Measurements from ENCODE around the gene NEU4.
"Not testable (repeated sequence)": the region's sequence is repeated elsewhere in the genome, so short reads cannot be mapped to it uniquely, and the experiment has no call there.

The NEU4 gene

DNA sequence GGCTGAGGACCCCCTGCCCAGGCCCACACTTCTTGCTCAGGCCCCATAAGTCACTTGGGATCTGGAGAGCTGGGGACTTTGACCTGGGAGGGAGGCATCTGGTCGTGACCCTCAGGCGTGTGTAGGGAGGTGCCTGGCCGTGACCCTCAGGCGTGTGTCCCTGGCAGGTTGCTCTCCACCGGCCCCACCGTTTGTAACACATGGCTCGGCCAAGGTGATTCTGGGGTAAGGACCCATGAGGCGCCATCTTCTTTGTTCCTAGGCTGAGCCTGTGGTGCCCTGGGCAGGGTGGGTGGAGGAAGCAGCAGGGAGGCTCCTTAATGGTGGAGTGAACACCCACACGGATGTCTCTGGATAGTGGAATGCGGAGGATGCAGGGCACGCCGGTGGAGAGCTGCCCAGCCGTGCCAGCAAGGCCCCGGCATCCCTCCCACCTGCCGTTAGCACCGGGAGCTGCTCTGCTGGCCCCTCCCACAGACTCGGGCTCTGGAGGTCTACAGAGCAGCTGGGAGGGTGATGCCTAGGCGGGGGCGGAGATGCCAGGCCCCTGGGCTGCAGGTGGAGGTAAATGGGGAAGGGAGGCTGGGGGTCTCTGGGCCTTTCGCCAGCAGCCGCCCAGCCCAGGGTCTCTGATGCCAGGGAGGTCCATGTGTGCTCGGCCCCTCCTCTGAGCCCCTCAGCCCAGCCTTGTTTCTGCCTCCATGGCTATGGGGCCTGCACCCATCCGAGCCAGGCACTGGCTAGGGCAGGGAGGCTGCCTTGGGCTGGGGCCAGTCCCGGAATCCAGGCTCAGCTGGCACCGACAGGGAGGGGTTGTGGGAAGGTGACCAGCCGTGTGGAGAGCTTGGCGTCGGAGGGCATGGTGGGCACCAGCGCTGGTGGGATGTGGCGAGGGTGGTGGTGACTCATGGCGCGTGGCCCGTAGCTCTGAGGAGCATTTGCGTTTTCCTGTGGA, 33.5 kb upstream of the NEU4 start:
- DNase-seq, result no peak

DNA sequence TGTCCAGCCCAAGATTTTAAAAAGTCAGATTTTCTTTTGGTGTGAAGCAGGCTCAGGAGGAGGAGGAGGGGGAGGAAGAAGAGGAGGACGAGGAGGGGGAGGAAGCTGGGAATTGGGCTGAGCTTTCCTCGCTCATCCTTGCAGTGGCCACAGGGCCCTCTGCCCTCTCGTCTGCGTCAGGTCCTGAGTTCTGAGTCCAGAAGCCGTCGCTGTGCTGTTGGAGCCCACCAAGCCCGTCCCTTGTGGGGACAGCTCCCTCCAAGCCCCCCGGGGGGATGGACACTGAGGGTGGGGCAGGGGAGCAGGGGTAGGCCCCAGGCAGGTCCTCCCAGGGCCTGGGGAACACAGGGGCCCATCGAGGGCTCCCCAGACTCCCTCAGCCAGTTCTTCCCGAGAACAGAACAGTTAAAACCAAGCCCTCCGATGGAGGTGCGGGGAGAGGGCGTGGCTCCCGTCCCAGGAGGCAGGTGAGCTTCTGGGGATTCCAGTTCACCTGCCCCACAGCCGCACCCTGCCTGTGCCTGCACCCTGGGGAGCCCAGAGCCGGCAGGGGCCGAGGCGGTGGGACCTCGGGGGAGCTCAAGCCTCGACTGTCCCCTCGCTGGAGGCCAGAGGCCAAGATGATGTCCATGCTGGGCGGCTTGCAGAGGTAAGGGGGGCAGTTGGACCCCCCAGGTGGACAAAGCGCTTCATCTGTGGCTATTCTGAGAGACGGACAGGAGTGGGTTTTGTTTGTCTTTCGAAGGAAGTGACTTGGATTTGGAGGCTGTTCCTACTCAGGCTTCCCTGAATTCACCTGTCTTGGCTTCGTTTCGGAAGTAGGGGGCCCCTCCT, 32.4 kb upstream of the NEU4 start, which contains the start of gene GAL3ST2:
TSS of gene GAL3ST2 (plus strand) at position 487 of the 834 bp plus-strand sequence. CDS start at position 621, 134 bp downstream.
- no peak for DNase-seq

DNA sequence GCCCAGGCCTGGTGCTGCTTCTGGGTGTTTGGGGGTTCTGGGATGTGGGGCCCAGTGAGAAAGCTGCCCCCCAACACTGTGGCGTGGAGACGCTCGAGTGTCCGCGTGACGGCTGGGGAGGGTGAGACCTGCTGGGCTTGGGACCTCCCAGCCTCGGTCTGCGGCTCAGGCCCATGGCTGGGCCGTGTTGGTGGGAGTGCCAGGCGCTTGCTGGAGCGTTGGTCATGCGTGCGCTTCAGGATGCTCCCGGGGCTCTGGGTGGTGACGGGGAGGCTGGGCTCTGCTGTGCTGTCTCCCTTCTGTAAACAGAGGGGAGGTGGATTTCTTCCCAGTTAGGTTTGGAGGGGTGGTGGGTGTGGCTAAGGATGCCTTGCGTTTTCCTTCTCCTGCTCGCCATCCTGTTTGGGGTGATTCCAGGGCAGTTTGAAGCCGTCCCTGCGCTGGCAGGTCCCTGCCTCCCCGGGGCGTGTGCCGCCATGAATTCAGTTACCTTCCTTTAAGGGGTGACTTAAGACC, 31.8 kb upstream of the NEU4 start:
- DNase-seq, result no peak

DNA sequence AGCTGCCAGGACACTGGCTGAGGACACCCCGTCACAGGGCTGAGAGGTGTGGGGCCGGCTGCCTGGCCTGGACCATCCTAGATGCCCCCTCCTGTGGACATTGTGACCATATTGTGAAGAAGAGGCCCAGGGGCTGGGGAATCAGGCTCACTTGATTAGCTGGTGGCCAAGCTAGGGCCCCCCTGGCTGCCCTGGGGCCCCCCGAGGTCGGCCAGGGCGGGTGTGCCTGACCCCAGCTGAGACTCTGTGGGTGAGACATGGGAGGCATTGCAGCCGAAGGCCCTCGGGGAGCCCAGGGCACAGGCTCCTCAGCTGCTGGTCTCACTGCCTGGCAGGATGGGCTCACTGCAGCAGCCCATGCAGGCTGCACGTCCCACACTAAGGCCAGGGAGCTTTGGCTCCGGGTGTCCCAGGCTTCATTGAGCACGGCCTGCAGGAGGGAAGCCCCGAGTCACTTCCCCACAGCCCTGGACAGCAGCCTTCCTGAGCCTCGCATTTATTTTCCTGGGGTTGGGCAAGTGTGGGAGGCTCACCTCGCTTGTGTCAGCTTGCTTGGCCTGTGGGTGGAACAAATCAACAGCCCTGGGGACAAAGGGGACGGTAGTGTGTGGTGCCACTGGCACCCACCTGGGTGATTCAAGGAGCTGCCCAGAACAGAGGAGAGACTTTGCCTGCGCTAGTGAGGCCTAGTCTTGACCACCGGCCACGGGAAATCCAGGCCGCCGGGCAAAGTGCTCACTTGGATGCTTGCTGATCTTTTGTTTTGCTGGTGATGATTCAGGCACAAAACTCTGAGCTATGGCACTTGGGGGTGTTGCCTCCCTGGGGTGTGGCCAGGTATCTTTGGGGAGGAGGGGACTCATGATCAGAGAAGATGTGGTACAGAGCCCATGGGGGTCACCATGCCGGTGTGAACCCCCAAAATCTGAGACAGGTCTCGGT, 31.0 kb upstream of the NEU4 start:
- no peak for DNase-seq

DNA sequence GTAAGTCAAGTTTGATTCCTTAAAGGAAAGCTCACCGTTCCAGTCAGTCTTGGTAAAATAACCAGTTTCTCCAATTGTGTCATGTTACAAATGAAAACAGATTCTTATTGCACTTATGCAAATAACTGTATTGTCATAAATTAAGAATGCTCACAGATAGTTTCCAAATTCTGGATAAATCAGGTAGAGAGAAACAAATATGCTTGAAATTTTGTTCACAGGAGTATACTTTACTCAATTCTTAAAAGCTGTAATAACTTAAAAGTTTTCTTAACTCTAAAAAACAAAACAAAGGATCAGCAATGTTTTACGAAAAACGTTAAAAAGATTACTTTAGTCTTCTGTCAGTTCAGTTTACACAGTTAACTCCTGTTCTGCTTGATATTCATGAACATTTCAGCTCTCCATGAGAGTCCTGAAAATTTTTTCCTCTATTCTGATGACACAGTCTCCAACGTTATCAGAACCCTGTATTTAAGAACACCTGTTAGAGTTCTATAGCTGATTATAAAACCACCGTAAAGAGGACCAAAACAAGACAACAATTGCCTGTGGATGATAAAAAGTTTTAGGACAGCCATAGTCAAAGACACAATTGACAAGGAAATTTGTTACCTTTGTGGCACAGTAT, 27.9 kb upstream of the NEU4 start:
- no peak for DNase-seq

DNA sequence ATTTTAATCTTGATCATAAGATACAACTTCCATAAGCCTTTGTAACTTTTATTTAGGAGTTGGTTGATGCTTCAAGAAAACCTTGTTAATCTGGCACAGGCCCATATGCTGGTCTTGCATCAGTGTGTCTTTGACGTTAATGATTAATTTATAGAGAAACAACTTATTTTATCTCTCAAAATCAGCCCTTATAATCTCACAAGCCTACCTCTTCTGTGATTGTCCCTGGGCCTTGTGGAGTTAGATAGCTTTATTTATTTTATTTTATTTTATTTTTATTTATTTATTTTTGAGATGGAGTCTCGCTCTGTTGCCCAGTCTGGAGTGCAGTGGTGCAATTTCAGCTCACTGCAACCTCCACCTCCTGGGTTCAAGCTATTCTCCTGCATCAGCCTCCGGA, 26.9 kb upstream of the NEU4 start:
- DNase-seq, result not testable (repeated sequence)

DNA sequence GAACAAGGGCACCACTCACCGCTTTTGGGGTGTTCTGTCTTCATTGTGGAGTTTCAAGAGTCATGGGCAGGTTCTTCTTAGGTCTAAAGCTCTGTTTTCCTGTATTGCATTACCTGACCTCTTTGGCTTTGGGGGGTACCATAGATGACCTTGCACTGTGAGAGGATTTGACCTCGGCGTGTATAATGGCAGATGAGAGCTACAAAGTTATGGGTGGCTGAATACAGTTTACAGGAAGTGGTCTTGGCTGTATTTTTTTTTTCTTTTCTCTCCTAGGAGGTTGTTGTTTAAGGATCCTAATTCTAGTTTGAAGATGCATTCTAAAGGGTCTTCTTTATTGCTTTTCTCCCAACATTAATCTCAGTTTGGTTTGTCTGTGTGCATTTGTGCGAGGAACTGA, 20.9 kb upstream of the NEU4 start:
- DNase-seq, result no peak

DNA sequence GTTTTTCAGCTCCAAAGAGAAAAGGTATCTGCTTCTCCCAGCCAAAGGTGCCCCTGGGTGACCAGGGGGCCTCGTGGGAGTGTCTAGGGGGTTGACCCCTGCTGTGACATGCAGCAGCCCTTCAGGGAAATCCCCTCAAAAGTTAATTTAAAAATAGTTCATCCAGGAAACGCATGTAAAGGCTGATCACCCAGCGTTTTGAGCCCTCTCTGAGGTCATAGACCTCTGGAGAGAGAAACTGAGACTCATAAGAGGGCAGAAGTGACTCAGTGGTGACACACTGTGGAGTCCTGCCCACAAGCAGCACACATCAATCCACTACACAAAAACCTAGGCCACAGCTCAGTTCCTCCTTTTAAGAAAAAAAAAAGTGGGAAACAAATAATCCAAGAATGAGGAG, 20.4 kb upstream of the NEU4 start:
- DNase-seq, result no peak

DNA sequence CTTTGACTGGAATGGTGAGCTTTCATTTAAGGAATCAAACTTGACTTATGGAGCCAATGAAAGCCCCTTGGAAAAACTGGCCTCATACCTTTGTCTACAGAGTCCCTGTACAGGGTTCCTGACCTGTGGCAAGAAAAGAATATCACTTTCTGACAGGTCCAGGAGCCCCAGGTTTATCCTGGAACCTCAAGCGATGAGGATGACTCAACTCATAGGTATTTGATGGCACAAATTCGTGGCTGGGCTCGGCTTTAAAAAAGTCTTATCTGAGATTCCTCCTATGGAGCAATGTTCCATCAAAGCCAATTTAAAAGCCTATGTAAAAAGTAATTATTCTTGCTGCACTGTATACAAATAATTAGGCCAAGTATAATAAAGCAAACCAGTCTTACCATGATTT, 17.6 kb upstream of the NEU4 start:
- not testable (repeated sequence) for DNase-seq

DNA sequence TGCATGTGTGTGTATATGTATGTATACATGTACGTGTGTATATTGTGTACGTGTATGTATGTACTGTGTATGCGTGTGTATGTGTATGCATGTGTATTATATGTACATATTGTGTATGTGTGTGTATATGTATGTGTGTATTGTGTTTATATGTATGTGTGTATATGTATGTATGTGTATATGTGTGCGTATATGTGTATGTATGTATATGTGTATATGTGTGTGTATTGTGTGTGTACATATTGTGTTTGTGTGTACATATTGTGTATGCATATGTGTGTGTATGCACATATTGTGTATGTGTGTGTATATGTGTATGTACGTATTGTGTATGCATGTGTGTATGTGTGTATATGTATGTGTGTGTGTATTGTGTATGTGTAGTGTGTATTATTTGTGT, 15.6 kb upstream of the NEU4 start:
- DNase-seq, result no peak

DNA sequence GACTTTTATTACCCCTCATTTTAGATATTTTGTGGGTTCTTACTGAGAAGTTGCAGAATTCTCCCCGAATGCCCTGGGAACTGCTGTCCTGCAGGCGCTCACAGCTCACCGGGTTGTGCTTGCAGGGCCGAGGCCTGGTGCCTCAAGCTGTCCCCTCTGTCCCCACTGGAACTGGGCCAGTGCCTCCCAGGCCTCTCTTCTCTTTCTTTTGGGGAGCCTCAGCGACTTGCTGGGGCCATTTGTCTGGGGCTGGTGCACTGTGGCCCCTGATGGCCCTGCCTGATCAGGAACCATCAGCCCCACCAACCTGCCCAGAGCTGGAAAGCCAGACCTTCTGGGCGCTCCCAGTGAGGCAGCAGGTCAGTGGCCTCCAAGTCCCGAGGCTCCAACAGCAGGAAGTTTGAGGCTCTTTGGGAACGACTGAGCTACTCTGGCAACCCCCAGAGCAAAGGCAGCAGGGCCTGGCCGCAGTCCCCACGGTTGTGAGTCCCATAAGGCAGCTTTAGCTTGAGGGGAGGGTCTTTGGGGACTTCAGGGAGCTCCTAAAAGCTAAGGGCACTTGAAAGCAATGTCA, 14.7 kb upstream of the NEU4 start:
- DNase-seq, result no peak

DNA sequence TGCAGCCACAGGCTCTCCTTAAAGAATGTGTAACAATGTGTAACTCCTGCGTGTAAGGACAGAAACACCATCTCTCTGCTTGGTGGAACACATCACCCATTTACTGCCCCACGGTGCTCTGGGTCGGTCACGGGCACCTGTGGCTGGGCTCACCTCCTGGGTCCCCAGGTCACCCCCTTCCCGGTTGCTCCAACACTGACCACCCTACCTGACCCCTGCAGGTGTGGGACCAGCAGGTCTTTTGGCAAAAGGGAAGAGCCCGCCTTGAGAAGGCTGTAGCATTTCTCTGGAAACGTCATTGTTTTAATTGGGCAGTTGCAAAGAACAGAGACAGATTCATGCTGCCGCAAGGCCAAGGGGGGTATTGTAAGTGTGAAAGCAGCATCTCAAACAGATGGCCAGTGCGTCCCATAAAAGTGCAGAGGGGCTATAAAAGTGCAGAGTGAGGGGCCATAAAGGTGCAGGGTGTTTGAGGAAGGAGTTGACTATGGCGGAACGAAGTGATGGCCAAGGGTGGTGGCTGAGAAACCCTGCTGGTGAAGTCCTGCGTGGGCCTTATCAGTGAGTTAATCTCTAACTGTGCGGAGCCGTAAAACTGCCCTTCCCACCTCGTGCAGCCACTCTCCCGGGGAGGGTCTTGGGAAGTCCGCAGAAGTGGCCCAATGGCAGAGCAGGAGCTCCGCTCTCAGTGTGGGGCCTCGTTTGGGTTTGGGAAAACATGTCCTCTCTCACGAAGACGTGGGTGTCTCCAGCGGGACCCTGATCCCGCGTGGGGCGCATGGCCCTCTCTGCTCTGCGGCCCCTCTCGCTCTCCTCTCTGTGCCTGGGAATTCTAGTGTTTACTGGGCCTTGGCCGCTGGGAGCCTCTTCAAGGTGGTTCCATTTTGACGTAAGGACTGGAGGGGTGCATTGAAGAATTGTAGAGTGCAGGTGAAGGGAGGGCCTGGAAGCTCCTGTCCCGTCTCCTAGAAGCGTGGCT, 13.7 kb upstream of the NEU4 start:
- no peak for DNase-seq

DNA sequence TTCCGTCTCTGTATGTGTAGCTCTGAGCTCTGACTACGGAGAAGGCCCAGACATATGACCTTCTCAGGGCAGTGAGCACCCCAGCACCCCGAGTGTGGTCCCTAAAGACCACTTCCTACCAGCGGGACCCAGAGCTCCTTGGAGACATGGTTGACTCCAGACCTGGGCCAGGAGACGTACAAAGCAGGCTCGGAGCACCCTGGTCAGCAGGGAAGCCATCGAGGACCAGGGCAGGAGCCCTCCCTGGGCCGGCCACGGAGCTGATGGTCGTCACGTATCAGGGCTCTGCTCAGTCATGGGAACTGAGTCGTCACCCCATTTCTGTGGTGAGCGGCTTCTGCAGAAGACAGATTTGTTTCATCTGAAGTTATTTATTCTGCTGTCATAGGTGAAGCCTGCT, 12.8 kb upstream of the NEU4 start:
- no peak for DNase-seq

DNA sequence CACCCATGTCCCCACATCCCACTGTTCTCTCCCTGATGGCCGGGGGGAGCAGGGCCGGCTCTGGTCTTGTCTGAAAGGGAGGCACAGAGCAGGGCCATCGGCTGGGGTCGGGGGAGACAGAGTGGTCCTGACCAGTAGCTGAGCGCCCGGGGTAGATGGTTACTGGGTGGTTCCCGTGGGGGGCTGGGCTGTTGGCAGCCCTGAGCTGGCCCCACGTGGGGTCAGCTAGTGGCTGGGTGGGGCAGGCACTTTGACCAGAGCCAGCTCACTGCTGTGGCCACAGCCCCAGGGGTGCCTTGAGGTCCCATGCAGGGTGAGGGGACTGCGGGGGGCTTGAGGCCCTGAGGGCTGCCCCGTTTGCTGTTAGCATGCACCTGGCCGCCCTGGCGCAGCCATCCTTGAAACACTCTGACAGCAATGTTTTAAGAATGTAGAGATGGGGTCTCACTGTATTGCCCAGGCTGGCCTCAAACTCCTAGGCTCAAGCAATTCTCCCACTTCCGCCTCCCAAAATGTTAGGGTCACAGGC, 12.3 kb upstream of the NEU4 start:
- no peak for DNase-seq

DNA sequence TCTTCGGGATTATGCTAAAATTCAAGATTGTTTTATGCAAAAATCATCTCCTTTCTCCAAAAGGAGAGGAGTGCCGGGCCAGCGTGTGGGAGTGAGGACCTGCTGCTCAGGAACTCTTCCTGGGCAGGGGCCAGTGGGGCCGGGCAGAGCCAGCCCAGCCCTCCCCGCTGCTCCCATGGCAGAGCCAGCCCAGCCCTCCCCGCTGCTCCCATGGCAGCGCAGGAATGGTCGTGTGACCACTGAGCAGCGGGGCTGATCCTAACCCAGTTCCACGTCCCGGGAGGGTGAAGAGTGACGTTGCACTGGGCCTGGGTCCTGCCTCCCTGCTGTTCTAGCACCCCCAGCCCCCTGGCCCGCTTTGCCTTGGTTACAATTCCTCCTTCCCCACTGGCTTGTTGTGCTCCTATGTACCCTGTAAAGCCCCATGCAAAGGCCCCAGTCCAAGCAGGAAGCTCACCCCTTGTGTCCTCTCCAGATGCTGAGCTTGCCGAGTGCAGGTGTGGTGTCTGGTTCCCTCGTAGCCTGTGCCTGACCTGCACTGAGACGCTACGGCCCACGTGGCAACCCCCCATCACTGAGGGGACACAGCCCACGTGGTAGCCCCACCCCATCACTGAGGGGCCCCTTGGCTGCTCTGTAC, 11.4 kb upstream of the NEU4 start:
- no peak for DNase-seq

DNA sequence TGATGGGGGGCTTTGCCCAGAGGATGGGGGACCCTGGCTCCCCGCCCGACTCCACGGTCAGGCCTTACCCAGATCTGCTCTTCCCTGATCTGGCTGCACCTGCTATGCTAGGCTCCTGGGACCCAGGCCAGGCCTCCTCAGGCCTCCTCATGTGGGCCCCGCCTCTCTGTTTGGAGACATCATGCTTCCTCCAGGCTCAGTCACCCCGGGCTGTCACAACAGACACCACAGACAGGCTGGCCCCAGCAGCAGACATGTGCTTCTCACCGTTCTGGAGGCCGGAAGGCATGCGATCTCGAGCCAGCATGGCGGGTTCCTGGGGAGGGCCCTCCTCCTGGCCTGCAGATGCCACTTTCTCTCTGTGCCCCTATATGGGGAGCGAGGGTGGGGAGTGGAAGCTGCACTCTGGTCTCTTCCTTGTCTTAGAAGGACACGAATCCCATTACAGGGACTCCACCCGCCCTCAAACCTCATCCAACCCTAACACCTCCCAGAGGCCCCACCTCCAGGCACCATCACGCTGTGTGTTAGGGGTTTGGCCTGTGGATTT, 10.8 kb upstream of the NEU4 start:
- no peak for DNase-seq

DNA sequence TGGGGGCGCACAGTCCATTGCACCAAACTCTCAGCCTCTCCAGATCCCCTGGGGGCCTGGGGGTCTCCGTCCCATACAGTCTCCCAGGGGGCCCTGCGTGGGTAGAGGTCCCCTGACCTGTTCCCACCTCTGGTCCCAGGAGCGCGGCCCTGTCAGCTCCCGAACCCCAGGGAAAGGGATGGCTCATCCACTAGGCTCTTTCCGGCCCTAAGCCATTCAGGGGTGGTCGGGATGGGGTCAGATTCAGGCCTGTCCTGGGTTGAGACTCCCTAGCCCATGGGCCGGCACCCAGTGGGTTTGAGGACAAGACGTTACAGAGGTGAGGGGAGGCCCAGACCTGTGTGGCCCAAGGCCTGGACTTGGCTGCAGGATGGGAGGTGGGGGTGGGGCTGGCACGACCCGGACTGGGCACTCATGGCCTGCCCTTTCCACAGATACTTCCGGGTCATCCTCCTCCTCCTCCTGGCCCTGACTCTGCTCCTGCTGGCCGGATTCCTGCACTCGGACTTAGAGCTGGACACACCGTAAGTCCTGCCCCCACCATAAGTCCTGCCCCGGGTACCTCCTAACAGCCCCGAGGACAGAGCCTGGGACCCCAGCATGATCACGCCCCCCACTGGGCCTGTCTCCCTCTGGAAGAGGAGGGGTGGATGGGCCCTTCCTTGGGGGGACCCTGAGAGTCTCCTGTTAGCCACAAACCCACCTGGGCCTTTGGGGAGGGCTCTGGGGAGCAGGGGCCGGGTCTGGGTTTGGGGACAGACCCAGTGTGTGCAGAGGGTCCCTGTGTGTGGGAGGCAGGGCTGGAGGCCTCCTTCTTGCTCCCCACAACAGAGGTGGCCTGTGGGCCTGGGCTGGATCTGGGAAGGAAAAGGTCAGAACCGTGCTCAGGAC, 10.1 kb upstream of the NEU4 start:
- no peak for DNase-seq
